Measurements from ENCODE around the gene EGLN1. TPM values are rescaled to one million over a fixed set of nuclear protein-coding genes. Genes with fewer than 3 reads are reported as not detected.
"Not testable (repeated sequence)": the region's sequence is repeated elsewhere in the genome, so short reads cannot be mapped to it uniquely, and the experiment has no call there.

The EGLN1 gene
- total and polyA plus RNA-seq, 4 donors: 49.7 to 84.7 (median 65.6) TPM

GRCh38 chr1:231357187-231357772 lies 64.8 kb downstream of the EGLN1 start:
- DNase-seq (ENCODE audit: low read depth in 4 of 6, low spot score in 6 of 6): no peak
- H3K4me1 ChIP-seq (ENCODE audit: control insufficient read depth, insufficient read depth, low read length): no peaks in the 10 kb centered on the region
- H3K4me3 ChIP-seq (ENCODE audit: low read depth, low read length): no peak overlapping the region
- no peaks in the 10 kb centered on the region for H3K9me3 ChIP-seq (ENCODE audit: control insufficient read depth, insufficient read depth, low read length)
- H3K27me3 ChIP-seq (ENCODE audit: control insufficient read depth, insufficient read depth, low read length): no peaks in the 10 kb centered on the region
- H3K27ac ChIP-seq (ENCODE audit: low read depth, low read length): no peak overlapping the region
- WGBS (ENCODE audit: insufficient coverage): 88% methylated on average over 2 of the region's 10 CpGs
- no peaks in the 10 kb centered on the region for H3K36me3 ChIP-seq (ENCODE audit: control insufficient read depth, insufficient read depth, low read length)

GRCh38 chr1:231355171-231355570 lies 66.9 kb downstream of the EGLN1 start:
- Histone ChIP-seq H3K9me3 (ENCODE audit: control insufficient read depth, insufficient read depth, low read length) (no peaks in the 10 kb centered on the region), H3K27me3 (ENCODE audit: control insufficient read depth, insufficient read depth, low read length) (no peaks in the 10 kb centered on the region), H3K4me1 (ENCODE audit: control insufficient read depth, insufficient read depth, low read length) (no peaks in the 10 kb centered on the region), H3K27ac (ENCODE audit: low read depth, low read length) (no peak overlapping the region), H3K4me3 (ENCODE audit: low read depth, low read length) (no peak overlapping the region), H3K36me3 (ENCODE audit: control insufficient read depth, insufficient read depth, low read length) (peaks cover 4% of the 10 kb centered on the region)
- WGBS (ENCODE audit: insufficient coverage): 91% methylated on average over 3 of the region's 3 CpGs
- no peak for DNase-seq (ENCODE audit: low read depth in 4 of 6, low spot score in 6 of 6)

GRCh38 chr1:231354330-231355020 lies 67.6 kb downstream of the EGLN1 start:
- H3K9me3 ChIP-seq (ENCODE audit: control insufficient read depth, insufficient read depth, low read length): no peaks in the 10 kb centered on the region

GRCh38 chr1:231353086-231353485 lies 69.0 kb downstream of the EGLN1 start:
- Histone ChIP-seq H3K27me3 (ENCODE audit: control insufficient read depth, insufficient read depth, low read length) (no peaks in the 10 kb centered on the region), H3K4me3 (ENCODE audit: low read depth, low read length) (no peak overlapping the region), H3K4me1 (ENCODE audit: control insufficient read depth, insufficient read depth, low read length) (no peaks in the 10 kb centered on the region), H3K36me3 (ENCODE audit: control insufficient read depth, insufficient read depth, low read length) (peaks cover 11% of the 10 kb centered on the region), H3K27ac (ENCODE audit: low read depth, low read length) (no peak overlapping the region), H3K9me3 (ENCODE audit: control insufficient read depth, insufficient read depth, low read length) (no peaks in the 10 kb centered on the region)
- no CpG with 5 or more reads among the region's 2 CpGs for WGBS (ENCODE audit: insufficient coverage)
- DNase-seq (ENCODE audit: low read depth in 4 of 6, low spot score in 6 of 6): no peak

More at GRCh38 chr1:231354330-231355020, 67.6 kb downstream of the EGLN1 start:
- Histone ChIP-seq H3K27me3 (ENCODE audit: control insufficient read depth, insufficient read depth, low read length) (no peaks in the 10 kb centered on the region), H3K36me3 (ENCODE audit: control insufficient read depth, insufficient read depth, low read length) (peaks cover 8% of the 10 kb centered on the region), H3K4me3 (ENCODE audit: low read depth, low read length) (no peak overlapping the region), H3K4me1 (ENCODE audit: control insufficient read depth, insufficient read depth, low read length) (no peaks in the 10 kb centered on the region), H3K27ac (ENCODE audit: low read depth, low read length) (no peak overlapping the region)
- DNase-seq (ENCODE audit: low read depth in 4 of 6, low spot score in 6 of 6): no peak
- no CpG with 5 or more reads among the region's 5 CpGs for WGBS (ENCODE audit: insufficient coverage)

GRCh38 chr1:231351816-231352215 lies 70.3 kb downstream of the EGLN1 start:
- no peaks in the 10 kb centered on the region for H3K4me1 ChIP-seq (ENCODE audit: control insufficient read depth, insufficient read depth, low read length)
- no peak for DNase-seq (ENCODE audit: low read depth in 4 of 6, low spot score in 6 of 6)
- H3K4me3 ChIP-seq (ENCODE audit: low read depth, low read length): no peak overlapping the region
- no peaks in the 10 kb centered on the region for H3K9me3 ChIP-seq (ENCODE audit: control insufficient read depth, insufficient read depth, low read length)
- peaks cover 14% of the 10 kb centered on the region for H3K36me3 ChIP-seq (ENCODE audit: control insufficient read depth, insufficient read depth, low read length)
- H3K27me3 ChIP-seq (ENCODE audit: control insufficient read depth, insufficient read depth, low read length): no peaks in the 10 kb centered on the region
- no peak overlapping the region for H3K27ac ChIP-seq (ENCODE audit: low read depth, low read length)
- WGBS (ENCODE audit: insufficient coverage): no CpG with 5 or more reads among the region's 2 CpGs

GRCh38 chr1:231348856-231349255 lies 73.2 kb downstream of the EGLN1 start:
- not testable (repeated sequence) for H3K9me3 ChIP-seq (ENCODE audit: control insufficient read depth, insufficient read depth, low read length); DNase-seq (ENCODE audit: low read depth in 4 of 6, low spot score in 6 of 6); H3K27ac ChIP-seq (ENCODE audit: low read depth, low read length); H3K27me3 ChIP-seq (ENCODE audit: control insufficient read depth, insufficient read depth, low read length); H3K4me1 ChIP-seq (ENCODE audit: control insufficient read depth, insufficient read depth, low read length); H3K4me3 ChIP-seq (ENCODE audit: low read depth, low read length)
- no CpG with 5 or more reads among the region's 1 CpG for WGBS (ENCODE audit: insufficient coverage)
- peaks cover 22% of the 10 kb centered on the region for H3K36me3 ChIP-seq (ENCODE audit: control insufficient read depth, insufficient read depth, low read length)

- Histone ChIP-seq H3K4me3 (ENCODE audit: low read depth, low read length) (no peak overlapping the region), H3K4me1 (ENCODE audit: control insufficient read depth, insufficient read depth, low read length) (no peaks in the 10 kb centered on the region), H3K9me3 (ENCODE audit: control insufficient read depth, insufficient read depth, low read length) (no peaks in the 10 kb centered on the region), H3K27ac (ENCODE audit: low read depth, low read length) (no peak overlapping the region), H3K36me3 (ENCODE audit: control insufficient read depth, insufficient read depth, low read length) (peaks cover 22% of the 10 kb centered on the region), H3K27me3 (ENCODE audit: control insufficient read depth, insufficient read depth, low read length) (no peaks in the 10 kb centered on the region)
- 100% methylated on average over 3 of the region's 4 CpGs for WGBS (ENCODE audit: insufficient coverage)
- DNase-seq (ENCODE audit: low read depth in 4 of 6, low spot score in 6 of 6): no peak
Measured at GRCh38 chr1:231348442-231348841, 73.6 kb downstream of the EGLN1 start.

GRCh38 chr1:231347961-231348360 lies 74.1 kb downstream of the EGLN1 start:
- 96% methylated on average over 3 of the region's 4 CpGs for WGBS (ENCODE audit: insufficient coverage)
- Histone ChIP-seq H3K4me3 (ENCODE audit: low read depth, low read length) (no peak overlapping the region), H3K27ac (ENCODE audit: low read depth, low read length) (no peak overlapping the region), H3K4me1 (ENCODE audit: control insufficient read depth, insufficient read depth, low read length) (no peaks in the 10 kb centered on the region), H3K36me3 (ENCODE audit: control insufficient read depth, insufficient read depth, low read length) (peaks cover 22% of the 10 kb centered on the region), H3K9me3 (ENCODE audit: control insufficient read depth, insufficient read depth, low read length) (no peaks in the 10 kb centered on the region), H3K27me3 (ENCODE audit: control insufficient read depth, insufficient read depth, low read length) (no peaks in the 10 kb centered on the region)
- DNase-seq (ENCODE audit: low read depth in 4 of 6, low spot score in 6 of 6): no peak

DNA sequence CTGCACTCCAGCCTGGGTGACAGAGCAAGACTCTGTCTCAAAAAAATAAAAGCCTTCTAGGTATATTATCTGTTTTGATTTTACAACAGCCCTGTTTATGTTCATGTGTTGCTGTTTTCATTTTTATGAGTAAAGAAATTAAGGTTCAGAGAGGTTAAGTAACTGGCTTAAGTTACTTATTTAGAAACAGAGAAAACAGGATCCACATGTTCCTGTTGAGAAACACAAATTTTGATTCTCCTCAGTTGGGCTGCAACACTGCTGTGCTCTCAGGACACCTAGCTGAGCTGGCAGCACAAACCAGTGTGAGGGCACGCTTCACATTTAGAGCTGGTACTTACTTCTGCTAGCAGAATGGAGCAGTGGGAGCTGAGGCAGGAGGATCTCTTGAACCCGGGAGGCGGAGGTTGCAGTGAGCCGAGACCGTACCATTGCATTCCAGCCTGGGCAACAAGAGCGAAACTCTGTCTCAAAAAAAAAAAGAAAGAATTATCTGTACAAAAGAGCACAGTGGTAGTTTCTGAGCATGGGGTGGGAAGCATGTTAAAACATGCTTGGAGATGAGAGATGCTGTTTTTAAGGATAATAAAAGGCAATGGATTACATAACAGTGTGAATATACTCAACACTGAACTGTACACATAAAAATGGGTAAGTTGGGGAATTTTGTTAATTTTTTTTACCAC lies 81.6 kb downstream of the EGLN1 start:
- no peak for DNase-seq (ENCODE audit: low read depth in 4 of 6, low spot score in 6 of 6)
- 89% methylated on average over 3 of the region's 6 CpGs for WGBS (ENCODE audit: insufficient coverage)
- peaks cover 27% of the 10 kb centered on the region for H3K4me1 ChIP-seq (ENCODE audit: control insufficient read depth, insufficient read depth, low read length)

More for the DNA sequence above, 81.6 kb downstream of the EGLN1 start:
- no peaks in the 10 kb centered on the region for H3K9me3 ChIP-seq (ENCODE audit: control insufficient read depth, insufficient read depth, low read length)
- no peak overlapping the region for H3K4me3 ChIP-seq (ENCODE audit: low read depth, low read length)
- peaks cover 16% of the 10 kb centered on the region for H3K36me3 ChIP-seq (ENCODE audit: control insufficient read depth, insufficient read depth, low read length)
- no peaks in the 10 kb centered on the region for H3K27me3 ChIP-seq (ENCODE audit: control insufficient read depth, insufficient read depth, low read length)
- no peak overlapping the region for H3K27ac ChIP-seq (ENCODE audit: low read depth, low read length)
